A673 (cell line): ENCODE results near the gene KCTD2. TPM values are rescaled to one million over a fixed set of nuclear protein-coding genes. Genes with fewer than 3 reads are reported as not detected.

Experiments
- BruUV-seq: library from RNA; stranded (reverse); fragments of 400-500 nt; replicated peaks from 2 replicates; lab custom pipeline; 2021; lab: Mats Ljungman, UMichigan
- CTCF ChIA-PET: fragments of 300-600 bp; sonication (Branson Sonifier 250); formaldehyde crosslinking; loops from one replicate; lab custom pipeline; 2022; ENCODE audit warnings: antibody characterized with exemption; lab: Charles Lee
- POLR2A ChIA-PET: fragments of 300-600 bp; sonication (Branson Sonifier 250); formaldehyde crosslinking; loops from one replicate; lab custom pipeline; 2022; ENCODE audit warnings: antibody characterized with exemption; ENCODE audit not compliant: low non-redundant PET; lab: Charles Lee
- DNase-seq: peaks from one replicate; pipeline ENCODE4 v3.0.0-alpha.2; 2015; ENCODE audit warnings: low spot score
- H3K27ac ChIP-seq: fragments of 200-600 bp; sonication (generic); 2 replicates; pipeline ENCODE4 v1.5.1; 2016; ENCODE audit warnings: mixed run types, low read depth, mild to moderate bottlenecking, mixed read lengths, antibody characterized with exemption, low read length; ENCODE audit not compliant: poor library complexity, severe bottlenecking
- H3K27me3 ChIP-seq: fragments of 200-600 bp; sonication (generic); replicated peaks from 2 replicates; pipeline ENCODE4 v1.6.1; 2017; ENCODE audit warnings: mixed run types, low read depth, mild to moderate bottlenecking, mixed read lengths, antibody characterized with exemption, low read length; ENCODE audit not compliant: insufficient read depth, poor library complexity
- H3K36me3 ChIP-seq: fragments of 200-600 bp; sonication (generic); 2 replicates; pipeline ENCODE4 v1.6.1; 2016; ENCODE audit warnings: mixed run types, mild to moderate bottlenecking, mixed read lengths, antibody characterized with exemption, low read length; ENCODE audit not compliant: insufficient read depth, poor library complexity, severe bottlenecking
- H3K4me1 ChIP-seq: fragments of 200-600 bp; sonication (generic); 2 replicates; pipeline ENCODE4 v1.6.1; 2017; ENCODE audit warnings: mixed run types, mild to moderate bottlenecking, mixed read lengths, antibody characterized with exemption, low read length; ENCODE audit not compliant: insufficient read depth, poor library complexity, severe bottlenecking
- H3K4me3 ChIP-seq: fragments of 200-600 bp; sonication (generic); 2 replicates; pipeline ENCODE4 v1.5.1; 2016; ENCODE audit warnings: low read depth, mixed run types, mild to moderate bottlenecking, mixed read lengths, low read length; ENCODE audit not compliant: poor library complexity, severe bottlenecking
- H3K9me3 ChIP-seq: fragments of 200-600 bp; sonication (generic); 2 replicates; pipeline ENCODE4 v1.6.1; 2016; ENCODE audit warnings: mixed run types, low read depth, mild to moderate bottlenecking, mixed read lengths, antibody characterized with exemption, low read length; ENCODE audit not compliant: poor library complexity, severe bottlenecking
- CTCF ChIP-seq: fragments of 300-800, 200-600 bp; sonication (generic); conservative IDR thresholded peaks from 2 replicates; pipeline ENCODE4 v1.5.1; 2017; ENCODE audit warnings: low read depth, mild to moderate bottlenecking, antibody characterized with exemption, low read length, moderate library complexity, mixed read lengths
- EZH2 ChIP-seq: fragments of 200-600 bp; sonication (generic); IDR thresholded peaks from 2 replicates; pipeline ENCODE4 v1.6.1; 2017; ENCODE audit warnings: borderline replicate concordance, low read depth, mild to moderate bottlenecking, mixed read lengths, antibody characterized with exemption, low read length; ENCODE audit not compliant: poor library complexity, severe bottlenecking
- intact Hi-C: fragments of 100-400 bp; cut with micrococcal nuclease; formaldehyde crosslinking; loops from one replicate; pipeline ENCODE4 v1.10.0; 2022; ENCODE audit not compliant: unreplicated experiment
- total RNA-seq: library from RNA; stranded (reverse); gene quantifications from 2 replicates; pipeline ENCODE4 v1.2.3, GENCODE V29; 2021

The KCTD2 gene
- total RNA-seq, 1 experiment from 2014 or later, result 25.6 TPM

GRCh38 chr17:75013092-75013559 lies 33.9 kb upstream of the KCTD2 start:
- BruUV-seq, result no TSS peak
- Histone ChIP-seq H3K4me1 (peaks cover 18% of the 10 kb centered on the region), H3K27me3 (no peaks in the 10 kb centered on the region), H3K27ac (peak overlapping the region; percentile 66), H3K9me3 (no peaks in the 10 kb centered on the region), H3K36me3 (no peaks in the 10 kb centered on the region), H3K4me3 (peak overlapping the region; percentile 63)
- POLR2A ChIA-PET, result interaction anchor here (0.5 kb wide), 1 partner anchor 33 kb away, joined by 3 read pairs; no protein-coding TSS in a partner anchor
- intact Hi-C loops, result loop anchor here (2.0 kb wide), 2 partner anchors 20 to 26 kb away; partner anchors contain the start of gene CDR2L
- CTCF ChIA-PET, result interaction anchor here (0.6 to 3.6 kb wide), 4 partner anchors 14 to 52 kb away, joined by 5 to 24 read pairs (median 10); partner anchors contain the start of gene CDR2L
- DNase-seq, result no peak
- no peak for TF ChIP-seq CTCF
- no peak for TF ChIP-seq EZH2

GRCh38 chr17:75019146-75019545 lies 27.9 kb upstream of the KCTD2 start:
- Histone ChIP-seq H3K27me3 (no peaks in the 10 kb centered on the region), H3K27ac (no peak overlapping the region), H3K4me3 (no peak overlapping the region), H3K9me3 (no peaks in the 10 kb centered on the region), H3K36me3 (peaks cover 14% of the 10 kb centered on the region), H3K4me1 (no peaks in the 10 kb centered on the region)
- intact Hi-C loops, result no loop called here
- no peak for DNase-seq
- TF ChIP-seq EZH2, result no peak
- TF ChIP-seq CTCF, result no peak
- CTCF ChIA-PET, result interaction anchor here (0.7 kb wide), 1 partner anchor 57 kb away, joined by 3 read pairs; no protein-coding TSS in a partner anchor
- POLR2A ChIA-PET, result no interaction called here
- BruUV-seq, result no TSS peak

DNA sequence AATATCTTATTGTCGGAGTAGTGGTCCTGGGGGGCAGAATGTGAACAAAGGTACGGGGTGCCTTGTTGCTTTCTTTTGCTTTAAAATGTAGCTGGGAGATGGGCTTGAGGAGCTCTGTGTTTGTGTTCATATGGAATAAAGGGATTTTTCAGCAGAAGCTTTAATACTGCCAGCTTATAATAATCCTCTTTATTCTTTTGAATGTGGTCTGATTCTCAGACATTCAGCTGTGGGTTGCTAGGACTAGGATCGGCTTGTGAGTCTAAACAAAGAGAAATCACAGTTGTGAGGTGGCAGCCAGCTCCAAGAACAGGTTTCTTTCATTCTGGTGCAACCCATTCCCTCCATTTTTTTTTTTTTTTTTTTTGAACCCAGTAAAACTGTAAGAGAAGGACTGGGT lies 27.3 kb upstream of the KCTD2 start:
- H3K9me3 ChIP-seq, result no peaks in the 10 kb centered on the region
- POLR2A ChIA-PET, result no interaction called here
- TF ChIP-seq CTCF, result no peak
- no peak for TF ChIP-seq EZH2
- no peak for DNase-seq
- H3K4me3 ChIP-seq, result no peak overlapping the region
- no peaks in the 10 kb centered on the region for H3K4me1 ChIP-seq
- no peak overlapping the region for H3K27ac ChIP-seq
- intact Hi-C loops, result no loop called here
- H3K36me3 ChIP-seq, result peaks cover 14% of the 10 kb centered on the region
- no TSS peak for BruUV-seq
- no peaks in the 10 kb centered on the region for H3K27me3 ChIP-seq
- CTCF ChIA-PET, result interaction anchor here (0.7 kb wide), 1 partner anchor 58 kb away, joined by 3 read pairs; no protein-coding TSS in a partner anchor
